HG02588 (cell line): Measurements from ENCODE around the gene AGBL2.
"Not testable (repeated sequence)": the region's sequence is repeated elsewhere in the genome, so short reads cannot be mapped to it uniquely, and the experiment has no call there.

Source experiments
- ATAC-seq: cut with Tn5 transposase; IDR thresholded peaks from one replicate; pipeline ENCODE4 v1.9.1; 2021; ENCODE audit warnings: mild to moderate bottlenecking, moderate library complexity; ENCODE audit not compliant: unreplicated experiment

AGBL2 gene

DNA sequence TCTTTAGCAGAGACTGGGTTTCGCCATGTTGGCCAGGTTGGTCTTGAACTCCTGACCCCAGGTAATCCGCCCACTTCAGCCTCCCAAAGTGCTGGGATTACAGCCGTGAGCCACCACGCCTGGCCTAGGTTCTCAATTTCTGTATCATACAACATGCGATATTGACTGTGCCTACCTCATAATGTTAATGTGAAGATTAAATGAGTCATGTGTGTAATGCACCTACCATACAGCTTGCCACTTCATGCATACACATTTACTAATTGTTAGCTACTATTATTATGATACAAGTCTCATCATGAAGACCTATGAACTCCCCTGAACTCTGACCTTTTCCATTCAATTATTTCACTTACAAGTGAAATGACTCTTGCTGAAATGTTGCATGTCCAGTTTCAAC, 25.7 kb downstream of the AGBL2 start:
- no peak for ATAC-seq

DNA sequence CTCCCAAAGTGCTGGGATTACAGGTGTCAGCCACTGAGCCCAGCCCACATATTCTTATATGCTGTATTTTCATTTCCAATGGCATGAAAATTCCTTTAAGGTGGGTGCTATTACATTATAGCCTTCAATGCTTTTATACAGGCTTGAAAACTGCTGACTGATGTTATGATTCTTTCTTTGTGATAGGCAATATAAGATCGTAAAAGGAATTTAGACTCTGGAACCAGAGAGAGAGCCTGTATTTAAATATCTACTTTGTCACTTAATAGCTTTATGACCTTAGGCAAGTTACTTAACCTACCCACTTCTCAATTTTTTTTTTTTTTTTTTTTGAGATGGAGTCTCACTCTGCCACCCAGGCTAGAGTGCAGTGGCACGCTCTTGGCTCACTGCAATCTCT, 26.2 kb downstream of the AGBL2 start:
- ATAC-seq, result no peak

DNA sequence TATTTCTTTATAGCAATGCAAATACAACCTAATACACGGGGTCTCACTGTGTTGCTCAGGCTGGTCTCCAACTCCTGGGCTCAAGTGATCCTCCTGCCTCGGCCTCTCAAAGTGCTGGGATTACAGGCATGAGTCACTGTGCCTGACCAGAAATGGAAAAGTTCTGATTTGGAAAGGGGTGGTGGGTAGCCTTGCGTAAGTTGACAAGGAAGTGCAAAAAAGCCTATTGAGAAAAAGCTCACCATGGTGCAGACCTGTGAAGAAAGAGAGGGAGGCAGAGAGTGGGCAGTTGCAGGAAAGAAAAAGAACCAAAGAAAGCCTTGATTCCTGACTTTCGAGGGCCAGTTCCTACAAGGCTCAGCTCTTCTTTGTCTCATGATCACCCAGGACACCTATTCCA, 27.1 kb downstream of the AGBL2 start:
- no peak for ATAC-seq

DNA sequence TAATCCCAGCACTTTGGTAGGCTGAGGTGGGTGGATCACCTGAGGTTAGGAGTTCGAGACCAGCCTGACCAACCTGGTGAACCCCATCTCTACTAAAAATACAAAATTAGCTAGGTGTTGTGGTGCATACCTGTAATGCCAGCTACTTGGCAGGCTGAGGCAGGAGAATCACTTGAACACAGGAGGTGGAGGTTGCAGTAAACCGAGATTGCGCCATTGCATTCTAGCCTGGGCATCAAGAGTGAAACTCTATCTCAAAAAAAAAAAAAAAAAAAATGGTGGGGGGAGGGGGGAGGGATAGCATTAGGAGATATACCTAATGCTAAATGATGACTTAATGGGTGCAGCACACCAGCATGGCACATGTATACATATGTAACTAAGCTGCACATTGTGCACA, 28.5 kb downstream of the AGBL2 start:
- ATAC-seq, result not testable (repeated sequence)

DNA sequence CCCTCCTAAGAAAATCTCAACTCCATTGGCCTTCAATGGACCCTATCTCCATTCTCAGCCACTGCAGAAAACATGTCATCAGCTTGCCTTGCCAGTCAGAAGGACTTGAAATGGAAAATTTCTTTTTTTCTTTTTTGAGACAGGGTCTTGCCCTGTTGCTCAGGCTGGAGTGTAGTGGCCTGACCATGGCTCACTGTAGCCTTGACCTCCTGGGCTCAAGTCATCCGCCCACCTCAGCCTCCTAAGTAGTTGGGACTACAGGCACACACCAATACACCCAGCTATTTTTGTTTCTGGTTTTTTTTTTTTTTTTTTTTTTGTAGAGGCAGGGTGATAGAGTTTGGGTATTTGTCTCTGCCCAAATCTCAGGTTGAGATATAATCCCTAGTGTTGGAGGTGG, 29.0 kb downstream of the AGBL2 start:
- no peak for ATAC-seq

DNA sequence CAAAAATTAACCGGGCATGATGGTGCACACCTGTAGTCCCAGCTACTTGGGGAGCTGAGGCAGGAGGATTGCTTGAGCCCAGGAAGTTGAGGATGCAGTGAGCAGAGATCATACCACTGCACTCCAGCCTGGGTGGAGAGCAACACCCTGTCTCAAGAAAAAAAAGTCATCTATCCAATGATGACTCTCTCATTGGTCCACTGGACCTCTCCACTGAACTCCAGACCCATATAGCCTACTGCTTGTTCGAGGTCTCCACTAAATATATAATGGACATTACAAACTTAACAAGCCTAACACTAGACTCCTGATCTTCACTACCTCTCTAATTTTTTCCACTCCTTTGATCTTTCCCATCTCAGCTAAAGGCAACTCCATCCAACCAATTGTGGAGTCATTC, 39.3 kb downstream of the AGBL2 start:
- no peak for ATAC-seq

DNA sequence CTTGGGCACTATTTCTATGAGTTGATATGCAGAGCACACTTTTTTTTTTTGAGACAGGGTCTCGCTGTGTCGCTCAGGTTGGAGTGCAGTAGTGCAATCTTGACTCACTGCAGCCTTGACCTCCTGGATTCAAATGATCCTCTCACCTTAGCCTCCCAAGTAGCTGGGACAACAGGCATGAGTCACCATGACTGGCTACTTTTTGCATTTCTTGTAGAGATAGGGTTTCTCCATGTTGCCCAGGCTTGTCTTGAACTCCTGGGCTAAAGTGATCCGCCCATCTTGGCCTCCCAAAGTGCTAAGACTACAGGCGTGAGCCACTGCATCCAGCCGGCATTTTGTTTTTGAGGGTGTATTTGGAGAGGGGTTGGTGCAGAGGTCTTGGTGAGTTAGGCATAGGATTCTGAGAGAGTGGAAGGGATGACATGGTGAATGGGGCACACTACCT, 42.9 kb downstream of the AGBL2 start:
- ATAC-seq, result no peak

DNA sequence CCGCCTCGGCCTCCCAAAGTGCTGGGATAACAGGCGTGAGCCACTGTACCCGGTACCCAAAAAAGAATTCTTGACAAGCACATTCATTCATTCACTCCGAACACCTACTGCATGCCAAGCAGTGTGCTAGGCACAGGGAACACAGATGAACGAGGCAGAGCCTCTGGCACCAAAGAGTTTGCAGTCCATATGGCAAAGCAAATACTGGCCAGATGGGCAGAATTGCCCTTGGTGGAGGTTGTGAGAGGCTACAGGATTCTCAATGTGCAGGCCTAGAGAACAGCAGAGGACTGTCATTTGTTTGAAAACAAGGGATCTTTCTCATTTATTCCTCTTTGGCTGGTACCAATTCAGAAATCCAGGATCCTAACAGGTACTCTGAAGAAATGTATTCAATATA, 45.3 kb downstream of the AGBL2 start:
- no peak for ATAC-seq

DNA sequence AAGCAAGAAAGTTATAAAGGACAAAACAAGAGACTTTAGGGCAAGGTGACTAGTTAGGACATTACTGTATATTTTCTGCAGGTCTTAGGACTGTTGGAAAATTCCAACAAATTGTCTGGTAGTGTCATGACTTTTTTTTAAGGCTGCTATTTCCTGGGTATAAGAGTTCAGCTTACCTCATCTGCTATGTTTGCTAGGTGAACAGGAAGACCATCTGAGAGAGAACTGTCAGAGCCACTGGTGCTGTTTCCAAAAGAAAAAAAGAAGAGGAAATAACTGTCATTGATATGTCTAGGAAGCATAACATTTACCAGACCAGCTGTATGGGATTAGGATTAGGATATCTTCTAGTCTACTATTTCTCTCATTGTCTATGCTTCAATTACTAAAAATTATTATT, 46.5 kb downstream of the AGBL2 start:
- ATAC-seq, result no peak

DNA sequence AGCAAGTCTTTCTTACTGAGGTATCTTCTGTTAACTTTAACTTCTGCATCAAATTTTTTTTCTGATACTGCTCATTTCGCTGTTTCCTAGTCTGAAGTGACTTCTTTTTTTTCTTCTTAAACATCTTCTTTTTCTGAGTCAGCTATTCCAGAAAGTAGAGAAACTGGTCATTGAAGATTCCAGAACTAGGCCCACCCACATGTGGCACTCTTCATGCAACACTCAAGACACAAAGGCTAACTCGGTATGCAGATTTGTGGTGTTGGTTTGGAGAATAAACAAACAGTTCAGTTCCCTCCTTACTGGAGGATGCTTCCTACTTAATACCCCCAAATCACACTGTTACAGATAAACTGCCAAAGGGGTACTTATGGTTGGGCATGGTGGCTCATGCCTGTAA, 47.6 kb downstream of the AGBL2 start:
- ATAC-seq, result no peak

DNA sequence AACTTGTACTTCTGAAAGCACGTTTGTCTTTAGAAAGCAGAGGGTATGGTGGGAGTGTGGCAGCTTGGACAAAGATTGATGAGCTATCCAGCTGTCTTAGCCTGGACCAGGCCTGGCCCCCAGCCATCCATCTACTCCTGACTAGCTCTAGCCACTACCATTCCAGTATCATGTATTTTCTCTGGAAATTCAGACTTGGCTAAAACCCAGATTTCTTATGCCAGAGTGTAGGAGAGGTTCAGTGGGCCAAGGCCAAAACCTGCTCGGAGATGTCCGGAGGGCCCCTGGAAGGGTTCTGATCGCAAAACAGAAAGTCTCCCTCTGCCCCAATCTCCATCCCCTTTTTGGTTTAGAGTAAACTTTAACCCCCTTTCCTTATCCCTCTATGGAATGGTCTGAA, 48.0 kb downstream of the AGBL2 start:
- ATAC-seq, result no peak

DNA sequence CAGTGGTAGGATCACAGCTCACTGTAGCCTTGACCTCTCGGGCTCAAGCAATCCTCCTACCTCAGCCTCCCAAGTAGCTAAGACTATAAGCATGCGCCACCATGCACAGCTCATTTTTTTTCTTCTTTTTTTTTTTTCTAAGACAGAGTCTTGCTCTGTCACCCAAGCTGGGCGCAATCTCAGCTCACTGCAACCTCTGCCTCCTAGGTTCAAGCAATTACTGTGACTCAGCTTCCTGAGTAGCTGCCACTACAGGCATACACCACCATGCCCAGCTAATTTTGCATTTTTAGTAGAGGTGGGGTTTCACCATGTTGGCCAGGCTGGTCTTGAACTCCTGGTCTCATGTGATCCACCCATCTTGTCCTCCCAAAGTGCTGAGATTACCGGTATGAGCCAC, 50.2 kb downstream of the AGBL2 start:
- not testable (repeated sequence) for ATAC-seq

DNA sequence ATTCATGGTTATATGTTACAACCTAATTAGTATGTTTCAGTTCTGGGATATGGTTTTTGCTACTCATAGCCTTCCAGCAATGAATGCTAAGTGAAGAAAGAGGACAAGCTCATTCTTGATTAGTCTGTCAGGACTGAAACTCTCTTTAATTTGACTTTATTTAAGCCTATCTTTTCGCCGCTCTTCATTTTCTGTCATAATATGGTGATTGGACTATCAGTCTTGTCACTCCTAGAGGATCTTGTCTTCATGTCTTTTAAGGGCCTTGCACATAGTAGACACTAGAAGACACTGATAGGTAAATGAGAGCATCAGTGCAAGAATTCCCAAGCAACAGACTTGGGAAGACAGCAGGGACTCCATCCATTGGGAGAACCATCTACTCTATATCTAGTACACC, 53.9 kb downstream of the AGBL2 start:
- ATAC-seq, result no peak

DNA sequence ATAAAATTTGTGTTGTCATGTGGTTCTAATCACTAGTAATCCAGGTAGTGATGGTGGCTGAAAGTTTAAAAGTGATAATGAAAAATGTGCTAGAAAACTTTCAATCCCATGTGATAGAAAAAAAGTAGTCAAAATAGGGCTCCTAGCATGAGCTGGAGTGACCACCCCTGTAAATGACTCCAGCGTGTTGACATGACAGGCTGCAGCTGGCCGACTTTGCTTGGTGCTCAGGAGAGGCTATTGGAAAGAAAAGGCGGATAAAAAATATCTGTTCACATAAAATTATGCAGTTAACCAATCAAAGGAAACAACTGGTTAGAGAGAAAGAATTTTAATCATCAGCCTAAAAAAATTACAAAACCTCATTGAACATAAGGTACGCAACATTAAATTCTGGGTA, 55.9 kb downstream of the AGBL2 start:
- no peak for ATAC-seq

DNA sequence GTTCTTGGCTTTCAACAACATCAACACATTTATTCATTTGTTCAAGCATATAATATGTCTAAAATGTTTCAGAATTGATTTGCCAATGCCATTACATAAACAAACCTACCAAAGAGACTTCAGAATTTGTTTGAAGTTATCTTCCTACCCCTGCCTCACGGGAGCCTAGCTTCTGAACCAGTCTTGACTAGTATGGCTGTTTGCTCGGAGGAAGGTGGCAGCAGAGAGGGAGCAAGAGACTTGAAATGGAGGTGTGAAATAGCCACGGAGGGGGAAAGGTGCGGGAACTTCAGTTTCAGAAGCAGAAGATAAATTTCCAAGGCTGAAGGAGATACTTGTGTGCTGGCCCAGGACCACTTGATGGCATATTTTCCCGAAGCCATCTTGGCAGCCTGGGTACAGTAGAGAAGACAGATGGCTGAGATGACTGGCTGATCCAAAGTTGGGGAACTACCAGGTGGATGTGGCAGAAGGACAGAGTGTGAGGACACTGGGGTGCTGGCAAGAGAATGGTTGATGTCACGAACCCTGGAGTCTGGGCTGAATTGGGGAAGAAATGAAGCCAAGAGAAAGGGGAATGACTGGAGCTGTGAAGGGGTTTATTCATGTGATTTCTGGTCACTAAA, 58.8 kb downstream of the AGBL2 start:
- no peak for ATAC-seq

DNA sequence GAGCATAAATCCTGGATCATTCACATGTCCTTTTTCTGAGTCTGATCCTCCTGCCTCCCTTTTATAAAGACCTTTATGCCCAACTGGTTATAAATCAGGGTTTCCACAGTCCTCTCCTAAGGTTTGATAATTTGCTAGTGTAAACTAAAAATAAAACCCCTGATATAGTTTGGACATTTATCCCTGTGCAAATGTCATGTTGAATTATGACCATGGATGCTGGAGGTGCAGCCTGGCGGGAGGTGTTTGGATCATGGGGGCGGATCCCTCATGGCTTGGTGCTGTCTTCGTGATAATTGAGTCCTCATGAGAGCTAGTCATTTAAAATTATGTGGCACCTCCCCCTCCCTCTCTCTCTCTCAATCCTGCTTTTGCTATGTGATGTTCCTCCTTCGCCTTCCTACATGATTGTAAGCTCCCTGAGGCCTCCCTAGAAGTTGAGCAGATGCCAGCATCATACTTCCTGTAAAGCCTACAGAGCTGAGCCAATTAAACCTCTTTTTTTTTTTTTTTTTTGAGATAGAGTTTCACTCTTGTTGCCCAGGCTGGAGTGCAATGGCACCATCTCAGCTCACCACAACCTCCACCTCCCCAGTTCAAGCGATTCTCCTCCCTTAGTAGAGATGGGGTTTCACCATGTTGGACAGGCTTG, 63.2 kb downstream of the AGBL2 start:
- no peak for ATAC-seq

DNA sequence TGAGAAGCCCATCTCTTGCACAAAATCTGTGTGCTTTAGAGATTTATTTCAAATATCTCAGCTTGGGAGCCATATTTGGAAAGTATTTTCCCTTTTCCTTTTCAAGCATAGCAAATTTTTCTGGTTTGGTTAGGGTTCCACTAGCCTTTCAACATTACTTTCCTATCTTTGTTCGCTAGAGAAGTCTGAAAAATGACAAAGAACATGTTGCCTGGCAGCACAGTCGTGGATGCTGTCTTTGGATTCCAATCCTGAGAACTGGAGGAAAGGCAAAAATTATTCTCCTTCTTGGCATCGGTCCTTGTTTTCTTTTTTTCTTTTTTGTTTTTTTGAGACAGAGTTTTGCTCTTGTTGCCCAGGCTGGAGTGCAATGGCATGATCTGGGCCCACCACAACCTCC, 65.9 kb downstream of the AGBL2 start:
- no peak for ATAC-seq

DNA sequence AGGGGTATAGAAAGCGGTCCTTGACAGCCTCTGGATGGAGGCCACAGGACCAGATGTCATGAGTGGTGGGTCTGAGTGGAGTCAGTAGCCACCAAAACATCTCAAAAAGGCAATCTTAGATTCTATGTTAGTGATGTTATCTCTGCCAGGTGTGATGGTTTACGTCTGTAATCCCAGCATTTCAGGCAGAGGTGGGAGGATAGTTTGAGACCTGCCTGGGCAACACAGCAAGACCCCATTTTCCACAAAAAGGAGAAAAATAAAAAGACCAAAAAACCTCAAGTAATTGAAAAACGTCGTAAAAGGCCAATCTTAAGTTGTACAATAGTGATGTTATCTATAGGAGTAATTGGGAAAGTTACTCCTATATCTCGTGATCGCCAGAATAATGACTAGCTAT, 69.2 kb downstream of the AGBL2 start:
- no peak for ATAC-seq

DNA sequence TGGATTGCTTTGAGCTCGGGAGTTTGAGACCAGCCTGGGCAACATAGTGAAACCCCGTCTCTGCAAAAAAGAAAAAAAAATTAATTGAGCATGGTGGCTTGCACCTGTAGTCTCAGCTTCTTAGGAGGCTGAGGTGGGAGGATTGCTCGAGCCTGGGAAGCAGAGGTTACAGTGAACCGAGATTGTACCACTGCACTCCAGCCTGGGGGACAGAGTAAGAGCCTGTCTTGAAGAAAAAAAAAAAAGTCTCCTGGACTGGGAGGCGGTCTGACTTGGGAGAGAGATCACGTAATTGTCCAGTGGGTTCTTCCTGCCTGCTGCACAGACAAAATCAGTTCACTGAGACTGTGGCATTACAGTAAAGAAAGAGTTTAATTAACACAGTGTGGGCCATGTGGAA, 69.7 kb downstream of the AGBL2 start:
- no peak for ATAC-seq

DNA sequence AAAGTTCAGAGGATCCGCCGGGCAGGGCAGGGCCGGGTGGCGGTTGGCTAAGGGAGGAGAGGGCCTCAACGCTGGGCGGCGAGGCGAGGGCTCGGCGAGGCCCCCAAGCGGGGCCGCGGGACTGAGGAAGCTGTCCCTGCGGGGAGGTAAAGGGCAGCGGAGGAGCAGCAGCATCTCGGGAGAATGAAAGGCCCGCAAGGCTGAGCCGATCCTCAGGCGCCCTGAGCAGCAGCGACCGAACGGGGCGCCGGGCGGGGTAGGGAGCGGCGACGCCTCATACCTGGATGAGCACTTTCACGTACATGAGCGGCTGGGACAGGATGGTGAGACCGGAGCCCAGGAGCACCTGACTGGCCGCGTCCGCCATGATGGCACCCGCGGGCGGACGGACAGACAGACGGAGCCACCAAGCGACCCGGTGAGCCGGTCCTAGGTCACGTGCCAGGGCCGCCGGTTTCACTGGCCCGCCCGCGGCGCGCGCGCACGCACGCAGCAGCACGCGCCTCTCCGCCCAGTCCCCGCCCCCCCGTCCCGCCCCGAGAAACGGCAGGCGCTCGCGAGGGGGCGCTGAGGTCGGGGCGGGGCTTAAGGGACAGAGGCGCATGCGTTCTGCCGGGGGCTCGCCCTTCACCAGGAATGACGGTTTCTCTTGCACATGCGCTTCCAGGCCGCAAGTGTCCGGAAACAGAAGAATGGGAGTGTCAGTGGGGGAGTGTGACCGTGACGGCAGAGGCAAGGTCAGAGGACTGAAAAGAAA, 72.9 kb downstream of the AGBL2 start, which contains the start of gene MTCH2:
TSS of gene MTCH2 (minus strand) at position 461 of the 757 bp plus-strand sequence. CDS start at position 367, 94 bp downstream.
- peak; percentile 85 for ATAC-seq

DNA sequence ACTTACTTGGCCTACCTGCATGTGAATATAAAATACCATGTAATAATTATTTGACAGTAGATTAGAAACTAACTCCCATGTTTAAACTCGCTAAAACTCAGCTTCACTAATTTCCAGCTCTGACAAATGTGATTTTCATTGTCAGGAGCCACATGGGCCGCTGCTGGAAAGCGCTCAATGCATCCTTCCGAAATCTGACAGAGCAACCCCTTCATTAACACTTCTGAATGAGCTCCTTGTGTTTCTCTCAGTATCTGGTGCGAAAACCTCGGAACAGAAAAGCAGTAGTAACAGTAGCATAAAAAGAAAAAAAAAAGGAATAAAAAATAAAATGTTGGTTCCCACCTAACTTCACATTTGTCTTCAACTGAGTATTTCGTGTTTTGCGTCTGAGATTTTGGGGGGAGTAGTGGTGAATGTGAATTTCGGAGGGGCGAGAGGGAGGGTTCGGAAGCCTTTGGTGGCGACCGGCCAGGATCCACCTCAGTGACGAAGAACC, 73.5 kb downstream of the AGBL2 start:
- no peak for ATAC-seq

DNA sequence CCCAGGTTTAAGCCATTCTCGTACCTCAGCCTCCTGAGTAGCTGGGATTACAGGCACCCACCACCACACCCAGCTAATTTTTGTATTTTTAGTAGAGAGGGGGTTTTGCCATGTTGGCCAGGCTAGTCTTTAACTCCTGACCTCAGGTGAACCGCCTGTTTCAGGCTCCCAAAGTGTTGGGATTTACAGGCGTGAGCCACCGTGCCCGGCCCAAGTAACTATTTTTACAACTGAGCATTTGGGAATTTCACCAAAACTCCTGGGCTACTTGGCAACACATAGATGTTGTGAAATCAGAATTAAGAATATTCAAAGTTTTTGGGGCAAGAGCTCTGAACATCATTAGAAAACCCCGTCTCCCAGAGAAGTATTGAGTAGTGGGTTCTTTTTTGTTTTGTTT, 74.7 kb downstream of the AGBL2 start:
- not testable (repeated sequence) for ATAC-seq
